Measurements from ENCODE around the gene R3HCC1L.

Gene R3HCC1L

DNA sequence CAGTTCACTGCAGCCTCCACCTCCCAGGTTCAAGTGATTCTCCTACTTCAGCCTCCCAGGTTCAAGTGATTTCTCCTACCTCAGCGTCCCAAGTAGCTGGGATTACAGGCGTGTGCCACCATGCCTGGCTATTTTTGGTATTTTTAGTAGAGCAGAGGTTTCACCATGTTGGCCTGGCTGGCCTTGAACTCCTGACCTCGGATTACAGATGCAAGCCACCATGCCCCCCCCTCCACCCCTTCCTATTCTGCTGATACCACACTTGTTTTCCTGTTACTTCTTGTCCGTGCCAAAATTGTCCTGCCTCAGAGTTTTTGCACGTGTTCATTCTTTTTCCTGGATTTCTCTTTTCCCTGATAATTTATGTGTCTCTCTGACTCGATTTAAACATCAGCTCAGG lies 62.5 kb downstream of the R3HCC1L start:
- H3K27me3 ChIP-seq (ENCODE audit: low read length) = no peaks in the 10 kb centered on the region
- H3K4me3 ChIP-seq (ENCODE audit: insufficient read depth, low read length, poor library complexity, severe bottlenecking) = no peak overlapping the region
- H3K36me3 ChIP-seq (ENCODE audit: low read length) = peaks cover 23% of the 10 kb centered on the region
- no peak overlapping the region for H2AFZ ChIP-seq (ENCODE audit: low read depth, low read length, severe bottlenecking)
- no peaks in the 10 kb centered on the region for H3K9me2 ChIP-seq (replicated peaks; ENCODE audit: insufficient read depth, low read length)
- no peaks in the 10 kb centered on the region; the same call in 1 of the 2 replicates for H4K20me1 ChIP-seq (ENCODE audit: low read depth, low read length)
- no peaks in the 10 kb centered on the region for H3K9me3 ChIP-seq (ENCODE audit: insufficient read depth, low read length)
- no peak overlapping the region for H3K4me2 ChIP-seq (ENCODE audit: low read depth, low read length, poor library complexity, severe bottlenecking)
- H3K79me2 ChIP-seq (ENCODE audit: insufficient read depth, low read length) = peaks cover 84% of the 10 kb centered on the region
- H3K9ac ChIP-seq (ENCODE audit: low read length) = no peak overlapping the region
- TF ChIP-seq, protein P1, sequence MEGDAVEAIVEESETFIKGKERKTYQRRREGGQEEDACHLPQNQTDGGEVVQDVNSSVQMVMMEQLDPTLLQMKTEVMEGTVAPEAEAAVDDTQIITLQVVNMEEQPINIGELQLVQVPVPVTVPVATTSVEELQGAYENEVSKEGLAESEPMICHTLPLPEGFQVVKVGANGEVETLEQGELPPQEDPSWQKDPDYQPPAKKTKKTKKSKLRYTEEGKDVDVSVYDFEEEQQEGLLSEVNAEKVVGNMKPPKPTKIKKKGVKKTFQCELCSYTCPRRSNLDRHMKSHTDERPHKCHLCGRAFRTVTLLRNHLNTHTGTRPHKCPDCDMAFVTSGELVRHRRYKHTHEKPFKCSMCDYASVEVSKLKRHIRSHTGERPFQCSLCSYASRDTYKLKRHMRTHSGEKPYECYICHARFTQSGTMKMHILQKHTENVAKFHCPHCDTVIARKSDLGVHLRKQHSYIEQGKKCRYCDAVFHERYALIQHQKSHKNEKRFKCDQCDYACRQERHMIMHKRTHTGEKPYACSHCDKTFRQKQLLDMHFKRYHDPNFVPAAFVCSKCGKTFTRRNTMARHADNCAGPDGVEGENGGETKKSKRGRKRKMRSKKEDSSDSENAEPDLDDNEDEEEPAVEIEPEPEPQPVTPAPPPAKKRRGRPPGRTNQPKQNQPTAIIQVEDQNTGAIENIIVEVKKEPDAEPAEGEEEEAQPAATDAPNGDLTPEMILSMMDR (IDR thresholded peaks at IDR 0.05; ENCODE audit: insufficient read depth, low read length, poor library complexity, severe bottlenecking) = no peak
- TF ChIP-seq EZH2phosphoT487 (conservative IDR thresholded peaks at IDR 0.05; ENCODE audit: low read length) = no peak
- no peak overlapping the region for H3K27ac ChIP-seq (ENCODE audit: low read depth, low read length)
- H3F3A ChIP-seq (ENCODE audit: insufficient read depth) = 0 out of 2 replicates have a peak, but pooled peaks cover 3% of the 10 kb centered on the region

DNA sequence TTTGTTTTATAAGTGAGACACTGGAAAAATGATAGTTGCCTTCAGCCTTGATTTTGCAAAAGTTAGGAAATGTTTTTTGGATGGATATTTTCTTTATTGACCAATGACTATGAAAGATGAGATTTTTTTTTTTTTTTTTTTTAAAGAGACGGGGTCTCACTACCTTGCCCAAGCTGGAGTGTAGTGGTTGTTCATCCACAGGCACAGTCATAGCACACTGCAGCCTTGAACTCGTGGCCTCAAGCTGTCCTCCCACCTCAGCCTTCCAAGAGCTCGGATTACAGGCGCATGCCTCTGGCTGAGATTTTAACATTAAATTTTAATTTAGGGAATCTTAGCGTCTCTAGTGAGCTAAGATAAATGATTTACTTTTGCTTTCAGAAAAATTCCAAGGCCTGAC lies 67.3 kb downstream of the R3HCC1L start:
- no peak overlapping the region for H2AFZ ChIP-seq (ENCODE audit: low read depth, low read length, severe bottlenecking)
- H3K9me3 ChIP-seq (ENCODE audit: insufficient read depth, low read length) = no peaks in the 10 kb centered on the region
- TF ChIP-seq EZH2phosphoT487 (conservative IDR thresholded peaks at IDR 0.05; ENCODE audit: low read length) = no peak
- TF ChIP-seq, protein P1 (IDR thresholded peaks at IDR 0.05; ENCODE audit: insufficient read depth, low read length, poor library complexity, severe bottlenecking) = no peak
- no peaks in the 10 kb centered on the region; the same call in 1 of the 2 replicates for H4K20me1 ChIP-seq (ENCODE audit: low read depth, low read length)
- H3K27me3 ChIP-seq (ENCODE audit: low read length) = no peaks in the 10 kb centered on the region
- no peaks in the 10 kb centered on the region for H3K36me3 ChIP-seq (ENCODE audit: low read length)
- H3F3A ChIP-seq (ENCODE audit: insufficient read depth) = 0 out of 2 replicates have a peak, but pooled peaks cover 3% of the 10 kb centered on the region
- no peaks in the 10 kb centered on the region for H3K9me2 ChIP-seq (replicated peaks; ENCODE audit: insufficient read depth, low read length)
- no peak overlapping the region for H3K4me2 ChIP-seq (ENCODE audit: low read depth, low read length, poor library complexity, severe bottlenecking)
- no peak overlapping the region for H3K4me3 ChIP-seq (ENCODE audit: insufficient read depth, low read length, poor library complexity, severe bottlenecking)
- peaks cover 70% of the 10 kb centered on the region for H3K79me2 ChIP-seq (ENCODE audit: insufficient read depth, low read length)
- H3K9ac ChIP-seq (ENCODE audit: low read length) = no peak overlapping the region
- H3K27ac ChIP-seq (ENCODE audit: low read depth, low read length) = no peak overlapping the region

DNA sequence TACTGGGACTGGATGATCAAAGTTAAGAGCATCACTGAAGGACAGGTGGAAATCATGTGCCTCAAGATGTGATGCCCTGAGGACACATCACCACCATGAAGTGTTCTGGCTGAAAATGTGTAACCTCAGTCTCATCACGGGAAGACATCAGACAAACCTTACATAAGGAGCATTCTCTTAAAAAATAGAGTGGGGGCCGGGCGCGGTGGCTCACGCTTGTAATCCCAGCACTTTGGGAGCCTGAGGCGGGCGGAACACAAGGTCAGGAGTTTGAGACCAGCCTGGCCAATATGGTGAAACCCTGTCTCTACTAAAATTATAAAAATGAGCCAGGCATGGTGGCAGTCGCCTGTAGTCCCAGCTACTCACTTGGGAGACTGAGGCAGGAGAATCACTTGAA lies 67.9 kb downstream of the R3HCC1L start:
- Histone ChIP-seq H3K4me2 (ENCODE audit: low read depth, low read length, poor library complexity, severe bottlenecking) (no peak overlapping the region), H3K4me3 (ENCODE audit: insufficient read depth, low read length, poor library complexity, severe bottlenecking) (no peak overlapping the region), H3K27ac (ENCODE audit: low read depth, low read length) (no peak overlapping the region), H3K36me3 (ENCODE audit: low read length) (no peaks in the 10 kb centered on the region), H3K27me3 (ENCODE audit: low read length) (no peaks in the 10 kb centered on the region), H3K9me3 (ENCODE audit: insufficient read depth, low read length) (no peaks in the 10 kb centered on the region), H4K20me1 (ENCODE audit: low read depth, low read length) (no peaks in the 10 kb centered on the region; the same call in 1 of the 2 replicates), H3F3A (ENCODE audit: insufficient read depth) (0 out of 2 replicates have a peak, but pooled peaks cover 3% of the 10 kb centered on the region), H2AFZ (ENCODE audit: low read depth, low read length, severe bottlenecking) (no peak overlapping the region), H3K9me2 (replicated peaks; ENCODE audit: insufficient read depth, low read length) (no peaks in the 10 kb centered on the region), H3K79me2 (ENCODE audit: insufficient read depth, low read length) (peaks cover 64% of the 10 kb centered on the region), H3K9ac (ENCODE audit: low read length) (no peak overlapping the region)
- TF ChIP-seq EZH2phosphoT487 (conservative IDR thresholded peaks at IDR 0.05; ENCODE audit: low read length) = no peak
- TF ChIP-seq, protein P1 (IDR thresholded peaks at IDR 0.05; ENCODE audit: insufficient read depth, low read length, poor library complexity, severe bottlenecking) = no peak
